HL-60/S4 treated with retinoic acid at 250 ng/mL for 4 days and 3 days (cell line): ENCODE measurements around the gene FGD3.

Source experiments
- in situ Hi-C: fragments of 300-500 bp; cut with MboI; formaldehyde crosslinking; loops from 2 replicates; pipeline ENCODE4 v1.7.0; 2022; ENCODE audit warnings: low sequenced_read_pairs

Gene FGD3

GRCh38 chr9:93024986-93025630 is 77.8 kb downstream of the FGD3 start:
- in situ Hi-C loops, result no loop called here

- in situ Hi-C loops, result no loop called here
Measured at GRCh38 chr9:93025736-93026135, 78.4 kb downstream of the FGD3 start.

GRCh38 chr9:93026640-93027039 is 79.3 kb downstream of the FGD3 start:
- in situ Hi-C loops, result no loop called here

- in situ Hi-C loops, result no loop called here
Measured at GRCh38 chr9:93027750-93028149, 80.4 kb downstream of the FGD3 start.

GRCh38 chr9:93028448-93029006 is 81.2 kb downstream of the FGD3 start:
- in situ Hi-C loops, result no loop called here

GRCh38 chr9:93030642-93031628 is 83.6 kb downstream of the FGD3 start:
- in situ Hi-C loops, result no loop called here

- in situ Hi-C loops, result no loop called here
Measured at GRCh38 chr9:93031629-93032430, 84.5 kb downstream of the FGD3 start.

- in situ Hi-C loops, result no loop called here
Measured at GRCh38 chr9:93032545-93032944, 85.2 kb downstream of the FGD3 start.

- in situ Hi-C loops, result no loop called here
Measured at GRCh38 chr9:93033531-93033930, 86.2 kb downstream of the FGD3 start.

- in situ Hi-C loops, result no loop called here
Measured at GRCh38 chr9:93035106-93035660, 87.9 kb downstream of the FGD3 start.

GRCh38 chr9:93035821-93036351 is 88.6 kb downstream of the FGD3 start:
- in situ Hi-C loops, result no loop called here

GRCh38 chr9:93036887-93037475 is 89.7 kb downstream of the FGD3 start:
- in situ Hi-C loops, result no loop called here

GRCh38 chr9:93037476-93037971 is 90.2 kb downstream of the FGD3 start:
- in situ Hi-C loops, result no loop called here

GRCh38 chr9:93038918-93039317 is 91.6 kb downstream of the FGD3 start:
- in situ Hi-C loops, result no loop called here

- in situ Hi-C loops, result no loop called here
Measured at GRCh38 chr9:93039456-93039855, 92.1 kb downstream of the FGD3 start.

- in situ Hi-C loops, result no loop called here
Measured at GRCh38 chr9:93039976-93040375, 92.7 kb downstream of the FGD3 start.

GRCh38 chr9:93040409-93040808 is 93.1 kb downstream of the FGD3 start:
- in situ Hi-C loops, result no loop called here

GRCh38 chr9:93041108-93041802 is 93.9 kb downstream of the FGD3 start:
- in situ Hi-C loops, result no loop called here

GRCh38 chr9:93043122-93043521 is 95.8 kb downstream of the FGD3 start:
- in situ Hi-C loops, result no loop called here
